ENCODE results near the gene EVA1B. TPM values are rescaled to one million over a fixed set of nuclear protein-coding genes. Genes with fewer than 3 reads are reported as not detected.

EVA1B gene
- total and polyA plus RNA-seq, 2 of the 13 experiments (the other 11 are each of a cell fraction or from before 2014, with no cell fraction given): 3.9 to 6.6 TPM

DNA sequence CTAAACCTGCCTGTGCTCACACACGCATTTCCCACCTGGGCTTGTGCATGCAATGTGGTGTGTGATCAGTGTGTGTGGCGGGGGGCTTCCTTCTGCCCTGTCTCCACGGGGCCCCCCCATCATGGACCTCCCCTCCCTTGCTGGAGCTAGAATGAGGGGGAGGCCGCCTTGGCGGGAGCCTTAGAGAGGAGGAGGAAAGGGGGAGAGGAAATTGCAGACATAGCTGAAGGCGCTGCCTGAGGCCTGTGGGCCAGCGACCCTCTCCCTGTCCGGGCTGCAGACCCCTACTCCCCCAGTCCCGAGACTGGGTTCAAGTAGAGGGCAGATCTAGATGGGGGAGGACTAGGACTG, 883 bp upstream of the EVA1B start (continued):
- TF ChIP-seq, protein P1, sequence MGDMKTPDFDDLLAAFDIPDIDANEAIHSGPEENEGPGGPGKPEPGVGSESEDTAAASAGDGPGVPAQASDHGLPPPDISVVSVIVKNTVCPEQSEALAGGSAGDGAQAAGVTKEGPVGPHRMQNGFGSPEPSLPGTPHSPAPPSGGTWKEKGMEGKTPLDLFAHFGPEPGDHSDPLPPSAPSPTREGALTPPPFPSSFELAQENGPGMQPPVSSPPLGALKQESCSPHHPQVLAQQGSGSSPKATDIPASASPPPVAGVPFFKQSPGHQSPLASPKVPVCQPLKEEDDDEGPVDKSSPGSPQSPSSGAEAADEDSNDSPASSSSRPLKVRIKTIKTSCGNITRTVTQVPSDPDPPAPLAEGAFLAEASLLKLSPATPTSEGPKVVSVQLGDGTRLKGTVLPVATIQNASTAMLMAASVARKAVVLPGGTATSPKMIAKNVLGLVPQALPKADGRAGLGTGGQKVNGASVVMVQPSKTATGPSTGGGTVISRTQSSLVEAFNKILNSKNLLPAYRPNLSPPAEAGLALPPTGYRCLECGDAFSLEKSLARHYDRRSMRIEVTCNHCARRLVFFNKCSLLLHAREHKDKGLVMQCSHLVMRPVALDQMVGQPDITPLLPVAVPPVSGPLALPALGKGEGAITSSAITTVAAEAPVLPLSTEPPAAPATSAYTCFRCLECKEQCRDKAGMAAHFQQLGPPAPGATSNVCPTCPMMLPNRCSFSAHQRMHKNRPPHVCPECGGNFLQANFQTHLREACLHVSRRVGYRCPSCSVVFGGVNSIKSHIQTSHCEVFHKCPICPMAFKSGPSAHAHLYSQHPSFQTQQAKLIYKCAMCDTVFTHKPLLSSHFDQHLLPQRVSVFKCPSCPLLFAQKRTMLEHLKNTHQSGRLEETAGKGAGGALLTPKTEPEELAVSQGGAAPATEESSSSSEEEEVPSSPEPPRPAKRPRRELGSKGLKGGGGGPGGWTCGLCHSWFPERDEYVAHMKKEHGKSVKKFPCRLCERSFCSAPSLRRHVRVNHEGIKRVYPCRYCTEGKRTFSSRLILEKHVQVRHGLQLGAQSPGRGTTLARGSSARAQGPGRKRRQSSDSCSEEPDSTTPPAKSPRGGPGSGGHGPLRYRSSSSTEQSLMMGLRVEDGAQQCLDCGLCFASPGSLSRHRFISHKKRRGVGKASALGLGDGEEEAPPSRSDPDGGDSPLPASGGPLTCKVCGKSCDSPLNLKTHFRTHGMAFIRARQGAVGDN (CRISPR knock-in tag; IDR thresholded peaks at IDR 0.05): peak; percentile 40; the same call in 1 of the 2 replicates
- TF ChIP-seq, protein P2, sequence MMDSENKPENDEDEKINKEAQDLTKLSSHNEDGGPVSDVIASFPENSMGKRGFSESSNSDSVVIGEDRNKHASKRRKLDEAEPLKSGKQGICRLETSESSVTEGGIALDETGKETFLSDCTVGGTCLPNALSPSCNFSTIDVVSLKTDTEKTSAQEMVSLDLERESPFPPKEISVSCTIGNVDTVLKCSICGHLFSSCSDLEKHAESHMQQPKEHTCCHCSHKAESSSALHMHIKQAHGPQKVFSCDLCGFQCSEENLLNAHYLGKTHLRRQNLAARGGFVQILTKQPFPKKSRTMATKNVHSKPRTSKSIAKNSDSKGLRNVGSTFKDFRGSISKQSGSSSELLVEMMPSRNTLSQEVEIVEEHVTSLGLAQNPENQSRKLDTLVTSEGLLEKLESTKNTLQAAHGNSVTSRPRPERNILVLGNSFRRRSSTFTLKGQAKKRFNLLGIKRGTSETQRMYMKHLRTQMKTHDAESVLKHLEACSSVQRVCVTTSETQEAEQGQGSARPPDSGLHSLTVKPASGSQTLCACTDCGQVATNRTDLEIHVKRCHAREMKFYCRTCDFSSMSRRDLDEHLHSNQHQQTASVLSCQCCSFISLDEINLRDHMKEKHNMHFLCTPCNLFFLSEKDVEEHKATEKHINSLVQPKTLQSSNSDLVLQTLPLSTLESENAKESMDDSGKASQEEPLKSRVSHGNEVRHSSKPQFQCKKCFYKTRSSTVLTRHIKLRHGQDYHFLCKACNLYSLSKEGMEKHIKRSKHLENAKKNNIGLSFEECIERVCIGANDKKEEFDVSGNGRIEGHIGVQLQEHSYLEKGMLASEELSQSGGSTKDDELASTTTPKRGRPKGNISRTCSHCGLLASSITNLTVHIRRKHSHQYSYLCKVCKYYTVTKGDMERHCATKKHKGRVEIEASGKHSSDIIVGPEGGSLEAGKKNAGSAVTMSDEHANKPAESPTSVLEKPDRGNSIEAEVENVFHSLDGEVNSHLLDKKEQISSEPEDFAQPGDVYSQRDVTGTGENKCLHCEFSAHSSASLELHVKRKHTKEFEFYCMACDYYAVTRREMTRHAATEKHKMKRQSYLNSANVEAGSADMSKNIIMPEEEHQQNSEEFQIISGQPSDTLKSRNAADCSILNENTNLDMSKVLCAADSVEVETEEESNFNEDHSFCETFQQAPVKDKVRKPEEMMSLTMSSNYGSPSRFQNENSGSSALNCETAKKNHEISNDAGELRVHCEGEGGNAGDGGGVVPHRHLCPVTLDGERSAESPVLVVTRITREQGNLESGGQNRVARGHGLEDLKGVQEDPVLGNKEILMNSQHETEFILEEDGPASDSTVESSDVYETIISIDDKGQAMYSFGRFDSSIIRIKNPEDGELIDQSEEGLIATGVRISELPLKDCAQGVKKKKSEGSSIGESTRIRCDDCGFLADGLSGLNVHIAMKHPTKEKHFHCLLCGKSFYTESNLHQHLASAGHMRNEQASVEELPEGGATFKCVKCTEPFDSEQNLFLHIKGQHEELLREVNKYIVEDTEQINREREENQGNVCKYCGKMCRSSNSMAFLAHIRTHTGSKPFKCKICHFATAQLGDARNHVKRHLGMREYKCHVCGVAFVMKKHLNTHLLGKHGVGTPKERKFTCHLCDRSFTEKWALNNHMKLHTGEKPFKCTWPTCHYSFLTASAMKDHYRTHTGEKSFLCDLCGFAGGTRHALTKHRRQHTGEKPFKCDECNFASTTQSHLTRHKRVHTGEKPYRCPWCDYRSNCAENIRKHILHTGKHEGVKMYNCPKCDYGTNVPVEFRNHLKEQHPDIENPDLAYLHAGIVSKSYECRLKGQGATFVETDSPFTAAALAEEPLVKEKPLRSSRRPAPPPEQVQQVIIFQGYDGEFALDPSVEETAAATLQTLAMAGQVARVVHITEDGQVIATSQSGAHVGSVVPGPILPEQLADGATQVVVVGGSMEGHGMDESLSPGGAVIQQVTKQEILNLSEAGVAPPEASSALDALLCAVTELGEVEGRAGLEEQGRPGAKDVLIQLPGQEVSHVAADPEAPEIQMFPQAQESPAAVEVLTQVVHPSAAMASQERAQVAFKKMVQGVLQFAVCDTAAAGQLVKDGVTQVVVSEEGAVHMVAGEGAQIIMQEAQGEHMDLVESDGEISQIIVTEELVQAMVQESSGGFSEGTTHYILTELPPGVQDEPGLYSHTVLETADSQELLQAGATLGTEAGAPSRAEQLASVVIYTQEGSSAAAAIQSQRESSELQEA (CRISPR knock-in tag; IDR thresholded peaks at IDR 0.05; ENCODE audit: not compliant biosample characterization): peak; percentile 28
- TF ChIP-seq PCBP1 (IDR thresholded peaks at IDR 0.05; ENCODE audit: borderline replicate concordance, low read depth, low read length) (0 out of 2 replicates have a peak, but pooled peaks have one; percentile 16), HNRNPL (IDR thresholded peaks at IDR 0.05; ENCODE audit: low read depth, low read length) (0 out of 2 replicates have a peak, but pooled peaks have one; percentile 36), ARNTL (CRISPR knock-in tag; IDR thresholded peaks at IDR 0.05) (0 out of 2 replicates have a peak, but pooled peaks have one; percentile 34), ZBTB42 (CRISPR knock-in tag; IDR thresholded peaks at IDR 0.05) (no peak), LCORL (IDR thresholded peaks at IDR 0.05) (no peak), LCORL (CRISPR knock-in tag; IDR thresholded peaks at IDR 0.05) (peak; percentile 12; the same call in 1 of the 2 replicates), HMG20A (CRISPR knock-in tag; IDR thresholded peaks at IDR 0.05; ENCODE audit: borderline replicate concordance) (no peak), ZNF878 (CRISPR knock-in tag; IDR thresholded peaks at IDR 0.05) (no peak), NCOA5 (CRISPR knock-in tag; IDR thresholded peaks at IDR 0.05) (no peak), WIZ (CRISPR knock-in tag; IDR thresholded peaks at IDR 0.05) (no peak), ZNF101 (CRISPR knock-in tag; IDR thresholded peaks at IDR 0.05; ENCODE audit: borderline replicate concordance, low read depth) (no peak)
- TF ChIP-seq, protein P3, sequence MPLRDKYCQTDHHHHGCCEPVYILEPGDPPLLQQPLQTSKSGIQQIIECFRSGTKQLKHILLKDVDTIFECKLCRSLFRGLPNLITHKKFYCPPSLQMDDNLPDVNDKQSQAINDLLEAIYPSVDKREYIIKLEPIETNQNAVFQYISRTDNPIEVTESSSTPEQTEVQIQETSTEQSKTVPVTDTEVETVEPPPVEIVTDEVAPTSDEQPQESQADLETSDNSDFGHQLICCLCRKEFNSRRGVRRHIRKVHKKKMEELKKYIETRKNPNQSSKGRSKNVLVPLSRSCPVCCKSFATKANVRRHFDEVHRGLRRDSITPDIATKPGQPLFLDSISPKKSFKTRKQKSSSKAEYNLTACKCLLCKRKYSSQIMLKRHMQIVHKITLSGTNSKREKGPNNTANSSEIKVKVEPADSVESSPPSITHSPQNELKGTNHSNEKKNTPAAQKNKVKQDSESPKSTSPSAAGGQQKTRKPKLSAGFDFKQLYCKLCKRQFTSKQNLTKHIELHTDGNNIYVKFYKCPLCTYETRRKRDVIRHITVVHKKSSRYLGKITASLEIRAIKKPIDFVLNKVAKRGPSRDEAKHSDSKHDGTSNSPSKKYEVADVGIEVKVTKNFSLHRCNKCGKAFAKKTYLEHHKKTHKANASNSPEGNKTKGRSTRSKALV (CRISPR knock-in tag; IDR thresholded peaks at IDR 0.05): no peak
- TF ChIP-seq, protein P4, sequence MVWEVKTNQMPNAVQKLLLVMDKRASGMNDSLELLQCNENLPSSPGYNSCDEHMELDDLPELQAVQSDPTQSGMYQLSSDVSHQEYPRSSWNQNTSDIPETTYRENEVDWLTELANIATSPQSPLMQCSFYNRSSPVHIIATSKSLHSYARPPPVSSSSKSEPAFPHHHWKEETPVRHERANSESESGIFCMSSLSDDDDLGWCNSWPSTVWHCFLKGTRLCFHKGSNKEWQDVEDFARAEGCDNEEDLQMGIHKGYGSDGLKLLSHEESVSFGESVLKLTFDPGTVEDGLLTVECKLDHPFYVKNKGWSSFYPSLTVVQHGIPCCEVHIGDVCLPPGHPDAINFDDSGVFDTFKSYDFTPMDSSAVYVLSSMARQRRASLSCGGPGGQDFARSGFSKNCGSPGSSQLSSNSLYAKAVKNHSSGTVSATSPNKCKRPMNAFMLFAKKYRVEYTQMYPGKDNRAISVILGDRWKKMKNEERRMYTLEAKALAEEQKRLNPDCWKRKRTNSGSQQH (CRISPR knock-in tag; IDR thresholded peaks at IDR 0.05; ENCODE audit: low read depth): no peak
